OCI-LY3 (cell line): ENCODE data around the gene RPL36AL.

Experiments used
- CTCF ChIP-seq: fragments of 200-600, 300-600 bp; sonication (generic); IDR thresholded peaks from 2 replicates; pipeline ENCODE4 v1.5.1; 2014; ENCODE audit warnings: antibody characterized with exemption, low read length, low read depth
- EZH2phosphoT487 ChIP-seq: fragments of 200-600 bp; shearing (Covaris generic); IDR thresholded peaks from 2 replicates; pipeline ENCODE4 v1.6.1; 2018; ENCODE audit warnings: antibody characterized with exemption, mixed run types, low read depth

GRCh38 chr14:49598189-49598484, 22.3 kb downstream of the RPL36AL start:
- no peak for TF ChIP-seq CTCF
- TF ChIP-seq EZH2phosphoT487, result no peak
